ENCODE measurements around the gene PI4K2A.
A peak's percentile ranks its signal among the peaks of the same experiment; 100 is the strongest.

Gene PI4K2A

GRCh38 chr10:97705006-97705670 is 64.7 kb downstream of the PI4K2A start:
- DNase-seq, result no peak

DNA sequence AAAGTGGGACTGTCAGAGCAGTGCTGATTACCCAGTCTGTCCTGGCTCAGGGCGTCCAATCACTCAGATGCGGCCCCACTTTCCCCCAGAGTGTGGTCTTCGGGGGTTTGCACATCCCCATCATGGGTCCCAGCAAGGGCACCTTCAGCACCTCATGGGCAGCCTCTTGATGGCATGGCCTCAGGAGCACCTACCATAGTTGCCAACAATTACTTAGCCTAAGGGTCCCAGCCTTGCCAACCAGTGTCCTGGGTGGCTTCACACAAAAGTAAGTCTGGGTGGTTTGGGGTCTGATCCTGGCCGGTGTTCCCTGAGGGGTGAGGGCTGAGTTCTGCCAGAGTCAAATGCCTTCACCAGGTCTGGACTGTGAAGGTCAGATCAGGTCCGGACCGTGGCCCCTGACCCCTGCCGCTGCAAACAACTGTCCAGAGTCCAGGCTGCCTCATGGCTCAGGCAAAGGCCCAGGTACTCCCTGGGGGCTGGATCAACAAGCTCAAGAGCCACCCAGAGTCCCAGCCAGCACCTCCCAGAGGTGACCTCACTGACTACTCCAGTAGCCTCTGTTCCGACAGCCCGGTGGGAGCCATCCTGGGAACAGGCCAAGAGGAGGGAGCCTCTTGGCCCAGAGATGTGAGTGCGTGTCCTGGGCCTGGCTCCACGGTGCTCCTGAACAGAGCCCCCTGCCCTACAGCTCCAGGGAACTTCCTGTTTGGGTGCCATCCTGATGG is 66.8 kb downstream of the PI4K2A start:
- DNase-seq, result no peak

GRCh38 chr10:97708167-97708566 is 67.7 kb downstream of the PI4K2A start:
- DNase-seq, result no peak

- no peak for DNase-seq
These were observed 68.8 kb downstream of the PI4K2A start for GRCh38 chr10:97708976-97709946.

GRCh38 chr10:97711640-97712572 is 71.4 kb downstream of the PI4K2A start:
- no peak for DNase-seq

DNA sequence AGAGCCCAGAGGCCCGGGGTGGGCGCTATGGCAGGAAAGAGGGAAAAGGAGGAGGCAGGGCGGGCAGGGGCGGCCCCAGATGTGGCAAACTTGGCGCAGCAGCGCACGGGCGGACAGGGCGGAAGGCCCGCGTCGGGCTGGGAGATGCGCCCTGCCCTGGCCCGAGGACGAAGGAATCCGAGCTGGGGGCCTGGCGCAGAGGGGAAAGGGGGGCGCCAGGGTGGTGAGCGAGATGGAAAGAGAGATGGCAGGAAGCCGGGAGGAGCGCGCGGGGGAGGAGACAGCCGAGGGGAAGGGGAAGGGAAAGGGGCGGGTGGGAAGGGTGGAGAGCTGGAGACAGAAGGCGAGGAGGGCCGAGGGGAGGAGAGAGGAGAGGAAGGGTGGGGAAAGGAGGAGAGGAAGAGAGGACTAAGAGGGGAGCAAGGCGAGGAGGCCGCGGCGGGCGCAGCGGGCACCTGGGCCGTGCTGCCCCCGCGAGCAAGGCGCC is 72.9 kb downstream of the PI4K2A start, which contains the start of gene MARVELD1:
MARVELD1 (plus strand) TSS at position 392 of the 487 bp plus-strand sequence. CDS start 147 bp downstream, outside the sequence.
- DNase-seq, result peak; percentile 82

GRCh38 chr10:97713826-97714400 is 73.4 kb downstream of the PI4K2A start:
- DNase-seq, result peak; percentile 94

DNA sequence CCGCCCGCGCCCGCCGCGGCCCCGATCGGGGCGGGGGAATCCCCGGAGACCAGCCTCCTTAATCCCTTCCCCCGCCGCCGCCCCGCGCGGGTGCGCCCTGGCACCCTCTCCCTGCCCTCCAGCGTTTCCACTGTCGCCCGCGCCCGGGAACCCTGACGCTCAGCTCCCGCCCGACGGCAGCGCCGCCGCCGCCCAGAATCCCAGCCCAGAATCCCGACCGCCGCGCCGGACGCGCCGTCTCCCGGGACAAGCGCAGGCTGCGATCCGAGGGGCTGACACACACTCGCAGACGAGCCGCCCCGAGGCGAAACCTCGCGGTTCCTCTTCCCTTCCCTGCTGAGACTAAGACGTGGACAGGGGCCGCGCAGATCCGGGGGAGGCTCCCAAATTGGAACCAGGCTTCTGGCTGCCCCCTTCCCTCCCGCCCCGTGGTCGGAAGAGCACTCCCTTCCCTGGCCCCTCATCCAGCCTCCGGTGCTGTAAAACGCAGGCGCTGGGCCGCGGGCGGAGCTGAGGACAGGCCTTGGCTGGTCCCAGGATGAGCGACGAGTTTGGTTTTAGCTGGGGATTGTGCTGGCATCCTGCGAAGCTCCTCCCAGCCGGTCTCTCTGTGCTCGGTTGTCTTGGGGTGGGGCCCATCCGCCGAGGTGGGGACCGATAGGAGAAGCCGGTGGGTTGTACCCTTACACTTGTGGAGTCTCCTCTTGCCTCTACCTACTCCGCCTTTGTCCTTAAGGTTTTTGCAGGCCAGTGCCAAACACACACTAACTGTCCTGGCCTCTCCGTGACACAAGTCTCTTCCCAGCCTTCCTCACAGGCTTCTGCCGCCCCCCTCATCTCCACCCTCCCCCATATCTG is 74.2 kb downstream of the PI4K2A start:
- DNase-seq, result no peak

GRCh38 chr10:97715259-97715874 is 74.9 kb downstream of the PI4K2A start:
- no peak for DNase-seq

DNA sequence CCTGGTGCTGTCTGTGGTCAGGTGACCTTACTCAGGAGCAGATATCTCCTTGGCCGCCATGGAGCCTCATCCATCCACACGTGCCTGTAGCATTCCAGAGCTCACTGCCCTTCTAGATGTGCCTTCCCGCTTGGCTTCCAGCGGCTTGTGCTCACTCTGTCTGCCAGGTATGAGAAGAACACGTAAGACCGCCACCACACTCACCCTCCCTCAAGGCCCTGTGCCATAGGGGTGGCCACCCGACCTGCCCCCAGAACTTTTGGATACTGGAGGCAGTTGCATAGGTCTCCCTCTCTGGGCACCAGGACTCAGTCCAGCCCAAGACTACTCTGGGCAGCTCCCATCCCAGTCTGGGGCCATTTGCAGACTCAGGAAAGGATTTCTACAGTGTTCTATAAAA is 77.2 kb downstream of the PI4K2A start:
- no peak for DNase-seq

- no peak for DNase-seq
These were observed 77.7 kb downstream of the PI4K2A start for GRCh38 chr10:97718178-97718577.

DNA sequence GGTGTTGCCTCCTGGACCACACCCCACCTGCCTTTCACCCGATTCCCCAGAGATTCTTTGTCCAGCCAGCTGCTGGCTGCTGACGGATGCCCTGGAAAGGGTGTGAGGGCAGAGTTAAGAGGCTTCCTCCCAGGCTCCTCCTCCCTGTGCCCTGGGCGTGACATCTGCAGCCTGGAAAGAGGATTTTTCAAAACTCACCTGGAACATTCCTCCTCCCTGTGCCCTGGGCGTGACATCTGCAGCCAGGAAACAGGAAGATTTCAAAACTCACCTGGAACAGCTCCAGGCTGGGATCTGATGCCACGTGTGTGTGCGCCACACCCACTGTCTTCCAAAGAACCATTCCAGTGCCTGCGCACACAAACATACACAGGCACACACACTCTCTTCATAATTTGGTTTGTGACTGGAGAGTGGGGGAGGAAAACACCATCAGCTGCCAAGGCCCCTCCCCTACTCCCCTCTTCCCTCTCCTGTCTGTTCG is 78.2 kb downstream of the PI4K2A start:
- DNase-seq, result peak; percentile 36

DNA sequence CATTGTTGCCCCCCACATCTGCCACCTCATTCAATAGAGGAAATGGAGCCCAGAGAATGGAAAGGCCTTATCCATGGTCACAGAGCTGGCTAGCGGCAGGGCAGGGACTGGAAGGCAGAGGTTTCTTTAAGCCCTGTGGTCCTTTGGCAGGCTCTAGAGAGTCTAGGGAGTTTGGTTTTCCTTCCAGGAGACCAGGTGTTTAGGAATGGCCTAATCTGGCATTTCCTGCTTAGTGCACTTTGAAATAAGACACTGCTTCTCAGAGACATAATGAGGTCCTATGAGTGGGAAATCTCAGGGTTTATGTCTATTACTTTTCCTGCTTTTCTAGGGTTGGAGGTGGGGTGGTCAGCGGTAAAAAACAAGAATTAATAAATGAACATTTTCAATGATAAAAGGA is 79.1 kb downstream of the PI4K2A start:
- DNase-seq, result no peak

GRCh38 chr10:97721871-97722780 is 81.7 kb downstream of the PI4K2A start:
- no peak for DNase-seq

GRCh38 chr10:97723001-97723400 is 82.5 kb downstream of the PI4K2A start:
- no peak for DNase-seq

DNA sequence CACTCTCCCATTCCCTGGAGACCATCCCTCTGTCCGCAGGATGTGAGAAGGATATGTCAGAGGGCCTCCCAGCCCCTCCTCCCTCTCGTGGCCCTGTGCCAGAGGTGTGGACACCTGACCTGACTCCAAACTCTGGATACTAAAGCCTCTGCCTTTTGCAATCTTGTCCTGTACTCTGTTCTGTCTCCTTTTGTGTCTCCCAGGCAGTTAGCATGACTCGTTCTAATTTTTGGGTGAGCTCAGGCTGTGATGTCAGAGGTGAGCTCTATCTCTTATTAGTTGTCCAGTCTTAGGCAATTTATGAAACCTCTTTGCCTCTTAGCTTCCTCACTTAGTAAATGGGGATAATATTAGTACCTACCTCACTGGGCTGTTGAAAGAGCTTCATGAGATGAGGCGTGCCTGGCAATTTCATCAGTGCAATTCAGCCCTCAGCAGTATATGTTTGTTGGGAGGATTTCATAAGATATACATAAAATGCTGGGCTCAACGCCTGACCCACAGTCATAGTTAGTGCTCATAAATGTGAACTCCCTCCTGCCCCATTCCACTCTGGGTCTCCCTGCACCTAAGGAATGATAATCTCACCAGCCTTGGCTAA is 84.0 kb downstream of the PI4K2A start:
- DNase-seq, result no peak

Data from right kidney (tissue), 1 donor.